AG09309 (cell line): ENCODE results near the gene CAPN14.

ENCODE experiments used
- DNase-seq: peaks from one replicate; pipeline ENCODE4 v3.0.0-alpha.2; 2010; ENCODE audit warnings: low read depth
- H3K4me3 ChIP-seq: 2 replicates; pipeline ENCODE4 v1.5.1; 2011; ENCODE audit warnings: mild to moderate bottlenecking, low read depth, low read length, moderate library complexity; ENCODE audit not compliant: control insufficient read depth
- TF ChIP-seq, protein P1 (sequence below): IDR thresholded peaks from 2 replicates; pipeline ENCODE4 v1.5.1; 2011; ENCODE audit warnings: mild to moderate bottlenecking, low read depth, low read length, inconsistent platforms; ENCODE audit not compliant: insufficient read depth, control insufficient read depth; ENCODE audit errors: missing control alignments

CAPN14 gene

DNA sequence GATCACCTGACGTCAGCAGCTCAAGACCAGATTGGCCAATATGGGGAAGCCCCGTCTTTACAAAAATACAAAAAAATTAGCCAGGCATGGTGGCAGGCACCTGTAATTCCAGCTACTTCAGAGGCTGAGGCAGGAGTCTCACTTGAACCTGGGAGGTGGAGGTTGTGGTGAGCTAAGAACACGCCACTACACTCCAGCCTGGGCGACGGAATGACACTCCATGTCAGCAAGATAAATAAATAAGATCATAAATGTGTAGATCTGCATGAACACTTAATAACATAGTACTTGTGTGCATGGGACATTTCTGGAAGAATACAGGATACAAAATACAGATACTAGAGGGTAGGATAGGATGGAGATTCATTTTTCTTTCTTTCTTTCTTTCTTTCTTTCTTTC is 25.7 kb upstream of the CAPN14 start:
- TF ChIP-seq, protein P1, sequence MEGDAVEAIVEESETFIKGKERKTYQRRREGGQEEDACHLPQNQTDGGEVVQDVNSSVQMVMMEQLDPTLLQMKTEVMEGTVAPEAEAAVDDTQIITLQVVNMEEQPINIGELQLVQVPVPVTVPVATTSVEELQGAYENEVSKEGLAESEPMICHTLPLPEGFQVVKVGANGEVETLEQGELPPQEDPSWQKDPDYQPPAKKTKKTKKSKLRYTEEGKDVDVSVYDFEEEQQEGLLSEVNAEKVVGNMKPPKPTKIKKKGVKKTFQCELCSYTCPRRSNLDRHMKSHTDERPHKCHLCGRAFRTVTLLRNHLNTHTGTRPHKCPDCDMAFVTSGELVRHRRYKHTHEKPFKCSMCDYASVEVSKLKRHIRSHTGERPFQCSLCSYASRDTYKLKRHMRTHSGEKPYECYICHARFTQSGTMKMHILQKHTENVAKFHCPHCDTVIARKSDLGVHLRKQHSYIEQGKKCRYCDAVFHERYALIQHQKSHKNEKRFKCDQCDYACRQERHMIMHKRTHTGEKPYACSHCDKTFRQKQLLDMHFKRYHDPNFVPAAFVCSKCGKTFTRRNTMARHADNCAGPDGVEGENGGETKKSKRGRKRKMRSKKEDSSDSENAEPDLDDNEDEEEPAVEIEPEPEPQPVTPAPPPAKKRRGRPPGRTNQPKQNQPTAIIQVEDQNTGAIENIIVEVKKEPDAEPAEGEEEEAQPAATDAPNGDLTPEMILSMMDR, result no peak
- no peak overlapping the region for H3K4me3 ChIP-seq
- DNase-seq, result no peak

DNA sequence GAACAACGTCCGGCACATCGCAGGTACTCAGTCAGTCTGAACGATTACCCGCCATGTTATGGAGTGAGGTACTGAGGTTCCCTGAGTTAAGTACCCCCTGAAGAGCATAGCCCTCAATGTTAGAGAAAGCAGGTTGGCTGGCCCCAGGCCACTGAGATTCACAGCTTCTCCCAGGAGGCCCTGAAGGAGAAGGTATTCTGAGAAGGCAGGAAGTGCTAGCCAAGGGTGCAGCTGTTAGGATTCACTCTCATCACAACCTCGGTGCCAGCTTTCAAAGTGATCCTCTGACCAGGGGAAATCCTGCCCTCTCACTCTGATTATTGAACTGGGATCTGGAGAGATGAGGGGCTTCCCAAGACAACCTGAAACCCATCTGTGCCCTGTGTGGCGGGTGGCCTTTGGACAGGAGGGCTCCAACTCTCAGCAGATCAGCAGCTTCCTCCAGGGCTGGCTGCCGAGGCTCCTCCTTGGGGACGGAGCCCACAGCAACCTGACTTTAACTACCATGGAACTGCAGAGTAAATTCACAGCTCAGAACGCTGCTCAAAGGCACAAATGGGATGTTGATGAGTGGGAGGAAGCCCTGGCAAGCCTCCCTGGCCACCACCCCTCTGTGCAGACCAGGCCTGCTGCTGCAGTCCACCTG is 24.4 kb upstream of the CAPN14 start:
- TF ChIP-seq, protein P1, result no peak
- no peak overlapping the region for H3K4me3 ChIP-seq
- DNase-seq, result no peak

DNA sequence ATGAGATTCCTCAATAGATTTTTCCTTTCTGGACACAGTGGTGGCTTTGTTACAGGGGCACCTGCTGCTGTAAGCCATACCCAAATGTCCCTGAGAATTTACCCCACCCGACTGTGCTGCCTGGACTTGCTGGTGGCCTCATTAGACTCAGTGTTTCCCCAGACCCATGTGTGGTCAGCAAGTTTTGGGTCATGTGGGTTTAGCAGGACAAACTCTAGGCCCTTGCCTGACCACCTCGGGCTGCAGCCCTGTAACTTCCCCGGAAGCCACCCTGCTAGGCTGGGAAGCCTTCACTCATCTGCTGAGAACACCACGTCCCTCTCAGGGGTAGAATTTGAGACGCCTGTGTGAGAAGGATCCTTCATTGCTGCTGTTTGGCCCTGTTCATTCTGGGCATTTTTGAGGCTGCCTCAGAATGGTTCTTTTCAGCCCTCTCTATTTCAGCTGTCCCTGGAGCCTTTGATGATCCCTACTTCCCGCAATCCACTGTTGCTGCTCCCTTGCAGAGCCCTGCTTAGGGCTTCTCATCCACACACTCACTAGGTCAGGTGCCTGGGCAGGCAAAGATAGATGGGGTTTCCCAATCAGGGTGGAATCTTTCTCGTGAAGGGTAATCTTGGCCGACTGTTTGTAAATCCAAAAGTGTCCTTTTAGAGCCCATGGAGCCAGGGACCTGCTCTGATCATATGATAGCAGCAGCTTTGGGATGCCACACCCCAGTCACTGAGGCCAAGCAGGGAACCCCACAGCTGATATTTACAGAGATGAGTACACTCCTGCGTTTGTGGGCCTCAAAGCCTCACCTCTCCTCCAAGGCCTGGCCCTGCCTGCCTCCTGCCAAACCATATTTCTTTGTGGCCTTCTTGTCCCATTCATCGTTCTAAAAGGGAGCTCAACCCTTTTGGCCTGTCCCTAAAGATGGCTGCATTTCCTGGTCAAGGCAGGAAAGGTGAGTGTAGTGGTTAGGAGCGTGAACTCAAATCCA is 23.4 kb upstream of the CAPN14 start:
- TF ChIP-seq, protein P1, result no peak
- H3K4me3 ChIP-seq, result no peak overlapping the region
- DNase-seq, result no peak

DNA sequence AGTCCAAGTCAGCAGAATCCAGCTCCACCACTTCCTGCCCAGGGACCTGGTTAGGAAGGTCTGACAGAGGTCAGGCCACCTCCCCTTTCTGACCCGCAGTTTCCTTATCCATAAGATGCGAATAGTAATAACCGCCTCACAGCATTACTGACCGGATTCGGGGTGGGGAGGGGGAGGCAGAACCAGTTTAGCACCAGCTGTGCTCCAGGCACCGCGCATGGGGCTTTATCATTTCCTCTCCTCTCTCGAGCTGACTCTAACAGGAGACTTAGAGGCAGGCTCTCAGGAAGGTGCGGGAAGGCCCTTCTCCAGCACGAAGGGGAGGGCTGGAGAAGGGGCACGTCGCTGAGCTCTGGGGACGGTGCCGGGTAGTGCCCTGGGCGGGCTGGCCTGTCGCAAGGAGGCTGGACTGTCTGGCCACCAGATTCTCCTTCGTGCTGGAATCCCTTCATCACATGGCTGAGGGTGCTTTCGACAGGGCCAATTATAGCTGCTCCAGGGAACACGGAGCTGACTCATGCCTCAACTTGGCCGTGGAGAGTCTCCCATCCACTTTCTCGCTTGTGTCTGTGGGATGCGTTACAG is 22.4 kb upstream of the CAPN14 start:
- DNase-seq, result no peak
- TF ChIP-seq, protein P1, result no peak

DNA sequence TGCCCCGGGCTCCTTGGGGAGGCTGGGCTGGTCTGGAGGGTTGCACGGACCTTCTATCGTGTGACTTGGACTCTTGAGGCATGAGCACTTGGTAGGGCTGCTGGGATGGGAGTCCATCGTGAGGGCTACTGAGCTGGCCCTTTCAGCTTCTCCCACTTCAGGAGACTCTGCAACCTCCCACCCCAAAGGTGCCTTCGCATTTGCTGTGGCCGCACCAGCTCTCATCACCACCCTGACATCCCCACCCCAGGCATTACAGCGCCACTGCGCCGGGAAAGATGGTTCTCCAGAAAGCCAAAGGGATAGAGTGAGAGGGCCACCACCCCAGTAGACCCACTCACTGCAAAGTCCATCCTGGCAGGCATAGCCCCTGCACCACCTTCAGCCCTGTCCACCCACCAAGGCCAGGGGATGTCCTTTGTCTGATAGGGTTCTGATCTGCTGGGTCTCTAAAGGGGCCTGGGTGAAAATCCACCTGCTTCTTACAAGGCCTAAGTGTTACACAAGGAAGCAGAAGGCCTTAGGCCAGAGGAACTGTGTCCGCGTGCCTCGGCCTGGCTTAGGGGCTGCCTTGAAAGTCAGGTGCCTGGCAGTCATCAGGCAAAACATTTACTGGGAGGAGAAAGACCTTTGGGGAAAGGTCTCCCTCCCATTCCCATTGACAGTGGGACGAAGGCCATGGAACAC is 21.7 kb upstream of the CAPN14 start:
- H3K4me3 ChIP-seq, result no peak overlapping the region
- TF ChIP-seq, protein P1, result no peak
- no peak for DNase-seq

More for the DNA sequence above, 22.4 kb upstream of the CAPN14 start:
- H3K4me3 ChIP-seq, result no peak overlapping the region
